NCI-H1105 treated with DMSO at 0.1 percent for 48 hours (cell line): ENCODE measurements around the gene PRKD1.

Source experiments
- DNase-seq: peaks from one replicate; lab custom pipeline; 2025; lab: John Stamatoyannopoulos, UW

Gene PRKD1

DNA sequence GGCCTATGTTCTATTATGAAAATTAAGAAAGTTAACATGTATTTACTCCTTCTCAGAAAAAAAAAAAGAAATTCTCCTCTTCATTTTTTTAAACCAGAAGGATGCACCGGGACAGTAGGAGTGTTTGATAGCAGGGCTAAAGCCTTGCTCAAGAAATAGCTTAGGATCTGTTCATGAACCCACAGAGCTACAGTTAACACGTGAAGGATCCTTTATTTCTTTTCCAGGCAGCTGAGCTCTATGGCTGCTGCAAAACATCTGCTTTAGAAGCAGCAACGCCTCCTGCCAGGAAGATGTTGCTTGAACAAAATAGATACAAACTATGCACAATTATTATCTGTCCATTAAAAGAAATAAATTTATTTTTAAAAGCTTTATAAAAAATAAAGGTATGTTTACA, 254.8 kb downstream of the PRKD1 start:
- no peak for DNase-seq

DNA sequence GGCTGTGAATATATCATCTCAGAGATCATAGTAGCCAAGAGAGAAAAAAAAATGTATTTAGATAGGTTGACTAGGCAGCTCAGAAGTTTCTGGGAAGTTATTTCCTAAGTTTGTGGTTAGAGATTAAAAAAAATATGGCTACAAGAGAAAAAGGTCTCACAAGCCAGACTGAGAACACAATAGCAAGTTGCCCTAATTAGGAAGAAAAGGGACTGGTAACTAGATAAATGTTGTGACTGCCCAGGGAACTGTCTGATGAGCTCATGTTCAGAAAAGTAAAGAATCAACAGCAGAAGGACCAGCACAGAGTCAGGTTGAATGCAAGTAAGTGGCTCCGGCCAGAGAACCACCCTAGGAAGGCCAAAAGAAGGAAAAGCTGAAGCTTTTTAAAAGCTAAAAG, 256.6 kb downstream of the PRKD1 start:
- no peak for DNase-seq

DNA sequence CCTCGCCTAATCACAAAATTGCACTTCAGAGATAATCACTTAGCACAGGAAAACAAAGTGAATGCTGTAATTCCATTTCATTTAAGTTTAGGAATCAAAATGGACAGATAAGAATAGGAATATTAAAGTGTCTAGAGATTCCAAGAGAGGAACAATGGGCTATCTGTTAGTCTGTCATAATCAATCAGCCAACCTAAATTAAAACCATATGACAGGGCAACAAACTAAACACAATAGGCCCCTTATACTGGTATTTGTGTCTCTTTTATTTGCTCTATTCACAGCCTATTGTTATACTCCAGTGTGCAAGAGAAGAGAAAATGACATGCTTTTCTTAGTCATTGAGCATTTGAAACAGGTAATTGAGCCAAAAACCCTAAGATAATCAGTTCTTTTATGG, 259.4 kb downstream of the PRKD1 start:
- no peak for DNase-seq

DNA sequence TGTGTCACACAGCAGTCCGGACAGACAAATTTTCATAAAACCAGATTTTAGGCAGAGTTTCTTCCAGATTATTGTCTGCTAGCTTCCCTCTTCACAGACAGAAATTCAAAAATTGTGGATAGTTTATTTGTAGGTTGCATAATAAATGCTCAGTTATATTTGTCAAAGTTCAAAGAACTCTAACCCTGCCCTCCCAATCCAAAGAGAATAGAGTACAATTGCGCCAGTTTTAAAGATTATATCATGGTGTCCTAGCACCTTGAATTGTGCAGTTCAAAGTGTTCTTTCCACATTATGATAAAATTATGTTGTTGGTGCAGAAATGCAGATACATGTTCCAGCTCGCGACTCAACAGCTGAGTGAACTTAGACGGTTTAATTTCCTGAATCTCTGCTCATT, 263.1 kb downstream of the PRKD1 start:
- no peak for DNase-seq

DNA sequence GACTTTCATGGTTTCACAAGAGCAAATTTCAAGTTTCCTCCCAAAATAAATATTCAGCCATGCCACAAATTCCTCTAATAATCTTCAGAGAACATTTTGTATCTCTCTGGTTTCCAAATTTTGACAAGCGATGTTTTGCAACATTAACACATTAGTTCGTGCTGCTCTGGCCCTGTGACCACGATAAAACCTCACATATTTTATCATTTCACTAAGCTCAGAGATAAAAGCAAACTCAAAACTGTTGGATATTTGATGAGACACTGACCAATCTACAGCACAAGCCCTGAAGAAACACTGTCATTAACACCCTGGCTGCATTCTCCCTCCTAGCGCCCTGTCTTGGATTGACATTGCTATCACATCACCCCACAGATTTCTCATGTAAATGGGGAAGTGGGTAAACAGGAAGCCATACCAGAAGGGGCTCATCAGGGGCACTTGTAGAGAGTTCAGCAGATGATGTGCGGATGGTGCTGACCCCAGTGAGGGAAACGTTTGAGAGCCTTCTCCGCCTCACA, 264.3 kb downstream of the PRKD1 start:
- no peak for DNase-seq

DNA sequence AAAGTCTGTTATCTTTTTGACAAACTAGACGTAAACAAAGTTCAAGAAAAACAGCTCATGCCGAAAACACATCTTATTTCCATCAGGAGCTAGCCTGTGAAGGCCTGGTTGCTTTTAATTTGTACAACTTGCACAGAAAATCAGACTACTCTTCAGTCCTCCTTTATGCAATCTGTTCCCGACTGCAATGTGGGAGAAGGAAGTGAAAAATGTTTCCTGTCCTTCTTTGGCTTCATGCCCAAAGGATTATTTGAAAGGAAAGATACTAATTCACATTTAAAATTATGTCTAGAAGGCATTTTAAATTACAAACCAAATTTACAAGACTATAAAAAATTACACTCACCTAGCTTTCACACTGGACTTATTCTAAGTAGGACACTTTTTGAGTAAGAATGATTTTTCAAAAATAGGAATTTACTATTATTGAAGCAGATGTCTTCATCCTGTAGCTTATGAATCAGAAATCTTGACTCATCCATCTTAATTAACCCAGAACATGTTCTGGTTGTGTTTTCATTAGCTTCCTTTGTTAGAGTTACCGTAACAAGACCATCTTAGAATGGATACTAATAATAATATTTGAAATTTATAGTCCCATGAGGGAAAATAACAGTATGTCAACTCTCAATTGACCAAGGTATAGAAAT, 272.6 kb downstream of the PRKD1 start:
- DNase-seq, result no peak

DNA sequence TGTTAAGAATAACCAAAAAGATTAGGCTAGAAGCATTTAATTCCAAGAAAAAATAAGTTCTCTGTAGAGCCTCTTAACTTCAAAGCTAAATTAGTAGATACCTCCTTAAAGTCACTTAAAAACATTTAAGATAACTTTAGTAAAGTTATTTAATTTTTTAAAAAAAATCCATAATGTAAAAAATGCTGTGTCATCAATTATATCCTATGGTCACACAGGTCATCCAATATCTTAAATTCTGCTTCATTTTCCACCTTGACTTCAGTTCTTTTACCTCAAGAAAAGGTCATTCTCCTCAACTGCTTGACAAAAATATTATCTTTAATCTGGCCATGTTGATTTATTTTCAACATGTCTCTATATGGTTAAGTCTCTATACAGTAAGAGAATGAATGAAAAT, 274.3 kb downstream of the PRKD1 start:
- no peak for DNase-seq

DNA sequence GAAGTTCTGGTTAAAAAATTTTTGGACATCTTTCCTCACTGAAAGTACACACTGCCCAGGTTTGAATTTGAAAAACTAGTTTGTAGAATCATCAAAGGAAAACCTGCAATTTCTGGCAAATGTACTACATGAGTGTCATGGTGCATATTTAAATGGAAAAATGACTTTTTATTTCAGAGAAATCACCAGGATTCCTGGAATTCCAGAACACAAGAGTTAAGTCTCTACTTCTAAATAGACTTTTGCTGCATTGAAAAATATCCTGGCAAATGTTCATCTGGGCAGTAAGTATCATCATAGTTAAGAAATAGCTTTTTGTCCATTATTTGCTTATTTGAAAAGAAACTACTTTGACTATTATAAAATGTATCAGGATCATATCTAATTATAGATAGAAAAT, 275.1 kb downstream of the PRKD1 start:
- no peak for DNase-seq

DNA sequence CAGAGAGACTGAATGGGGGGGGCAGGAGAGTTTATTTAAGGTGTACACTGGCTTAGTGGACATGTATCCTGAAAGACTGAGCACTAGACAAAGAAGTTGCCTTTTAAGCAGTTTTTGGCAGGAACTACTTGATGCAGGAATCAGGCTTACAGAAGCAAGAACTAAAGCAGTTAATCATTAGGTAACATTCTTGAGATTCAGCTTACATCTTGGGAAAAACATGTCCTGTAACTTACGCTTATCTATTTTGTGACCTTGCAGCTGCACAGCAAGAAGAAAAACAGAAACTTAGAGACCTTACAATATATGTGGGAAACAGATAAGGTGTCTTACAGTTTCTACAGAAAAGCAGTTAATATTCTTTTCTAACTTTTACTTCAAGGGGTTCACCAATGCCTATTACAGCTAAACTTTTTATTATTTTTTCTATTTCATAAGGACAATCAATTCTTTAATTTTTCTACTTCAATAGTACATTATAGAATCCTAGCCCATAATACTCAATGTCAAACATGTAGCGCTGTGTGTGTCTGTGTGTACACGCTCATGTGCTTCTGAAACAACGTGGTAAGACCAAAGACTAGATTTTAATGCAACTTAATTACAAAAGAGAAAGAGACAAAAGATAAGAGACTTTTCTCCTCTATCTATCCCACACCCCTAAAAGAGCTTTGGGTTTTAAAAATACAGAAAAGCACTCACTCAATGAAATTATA, 276.9 kb downstream of the PRKD1 start:
- DNase-seq, result no peak

DNA sequence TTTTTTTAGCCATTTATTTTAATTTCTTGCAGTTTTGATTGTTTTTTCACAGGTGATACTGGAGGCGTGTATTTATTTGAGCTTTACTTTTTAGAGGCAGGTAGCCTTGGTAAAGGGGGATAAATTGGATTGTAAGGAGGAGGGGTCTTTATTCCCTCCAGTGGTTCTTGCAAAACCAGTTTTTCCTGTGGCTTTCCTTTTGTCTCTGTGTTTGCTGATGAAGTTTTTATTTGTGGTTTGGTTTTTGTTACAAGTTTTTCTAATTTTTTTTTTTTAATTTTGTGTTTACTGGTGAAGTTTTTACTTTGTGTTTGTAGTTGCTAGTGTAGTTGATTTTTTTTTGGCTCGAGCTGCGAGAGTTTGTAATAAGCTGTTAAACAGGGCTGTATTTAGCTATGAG, 278.5 kb downstream of the PRKD1 start:
- DNase-seq, result peak; percentile 27

DNA sequence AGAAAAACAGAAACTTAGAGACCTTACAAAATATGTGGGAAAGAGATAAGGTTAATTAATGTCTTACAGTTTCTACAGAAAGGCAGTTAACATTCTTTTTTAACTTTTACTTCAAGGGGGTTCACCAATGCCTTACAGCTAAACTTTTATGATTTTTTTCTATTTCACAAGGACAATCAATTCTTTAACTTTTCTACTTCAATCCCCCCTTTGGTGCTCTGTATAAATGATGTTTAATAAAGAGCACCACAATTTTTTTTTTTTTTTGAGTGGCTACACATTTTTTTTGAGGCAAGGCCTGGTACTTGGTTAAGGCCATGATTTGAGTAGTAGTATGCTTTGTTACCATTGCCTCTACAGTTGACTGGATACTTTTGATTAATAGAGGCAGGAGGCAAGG, 279.6 kb downstream of the PRKD1 start:
- DNase-seq, result no peak

DNA sequence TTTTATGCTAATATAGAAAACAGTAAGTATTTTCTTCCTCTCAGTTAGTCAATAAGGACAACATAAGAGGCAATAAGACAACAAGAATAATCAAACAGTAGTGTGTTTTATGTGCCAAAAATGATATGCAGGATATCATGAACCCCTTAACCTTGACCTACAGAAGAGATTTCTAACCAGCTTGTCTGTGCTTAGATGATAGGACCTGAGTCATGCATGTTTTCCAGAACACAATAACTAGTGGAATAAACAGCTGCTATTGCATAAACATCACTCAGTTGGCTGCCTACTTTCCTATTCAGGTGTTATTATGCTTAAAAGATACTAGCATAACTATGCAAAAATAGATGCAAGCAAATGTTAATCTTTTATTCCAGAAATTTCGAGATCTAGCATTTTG, 282.5 kb downstream of the PRKD1 start:
- DNase-seq, result no peak

DNA sequence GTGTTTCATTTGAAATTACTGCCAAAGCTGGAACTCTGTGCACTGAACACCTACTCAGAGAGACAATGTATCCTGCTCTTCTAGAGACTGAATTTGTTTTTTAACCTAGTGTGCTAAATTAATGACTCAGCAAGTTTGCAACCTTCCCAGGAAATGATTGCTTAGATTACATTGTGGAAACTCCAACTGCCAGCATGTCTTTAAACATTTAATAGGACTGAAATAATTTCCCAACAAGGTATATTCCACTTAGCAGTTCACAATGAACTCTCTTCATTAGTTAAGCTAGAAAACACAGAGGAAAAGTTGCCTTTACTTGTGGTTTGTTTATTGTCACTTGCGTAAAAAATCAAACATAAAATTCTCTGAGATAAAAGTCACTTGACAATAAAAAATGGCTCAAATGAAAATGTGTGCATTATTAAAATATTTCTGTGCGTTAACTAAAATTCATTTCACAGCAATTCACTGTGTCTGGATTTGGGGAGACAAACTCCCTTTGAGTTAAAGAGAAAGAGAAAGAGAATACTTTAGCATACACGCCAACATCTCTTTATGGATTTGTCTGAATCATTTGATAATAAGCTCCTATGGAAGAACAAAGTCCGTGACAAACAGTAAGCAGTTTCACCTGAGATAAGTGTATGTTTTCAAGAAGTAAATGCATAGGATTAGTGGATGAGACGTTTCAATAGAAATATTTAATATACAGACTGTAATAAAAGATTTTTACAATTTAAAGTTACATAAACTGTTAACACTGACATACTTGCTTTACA, 284.0 kb downstream of the PRKD1 start:
- DNase-seq, result no peak

DNA sequence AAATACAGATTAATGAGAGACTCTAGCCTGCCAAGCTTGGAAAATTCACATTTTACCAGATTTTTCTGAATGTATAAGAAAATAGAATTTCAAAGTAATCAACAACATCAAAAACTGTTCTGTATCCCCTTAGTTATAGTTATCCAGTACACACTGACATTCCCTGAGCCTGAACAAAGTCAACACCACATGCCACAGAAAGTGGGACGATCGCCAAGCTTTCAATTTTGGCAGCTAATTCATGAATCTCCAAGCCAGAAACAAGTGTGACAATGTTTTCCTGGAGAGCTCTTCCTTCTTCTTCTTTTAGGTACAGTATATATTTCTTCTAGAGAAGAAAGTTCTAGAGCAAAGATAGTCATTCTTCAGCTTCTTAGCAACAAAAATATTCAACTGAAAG, 290.2 kb downstream of the PRKD1 start:
- DNase-seq, result peak; percentile 70

DNA sequence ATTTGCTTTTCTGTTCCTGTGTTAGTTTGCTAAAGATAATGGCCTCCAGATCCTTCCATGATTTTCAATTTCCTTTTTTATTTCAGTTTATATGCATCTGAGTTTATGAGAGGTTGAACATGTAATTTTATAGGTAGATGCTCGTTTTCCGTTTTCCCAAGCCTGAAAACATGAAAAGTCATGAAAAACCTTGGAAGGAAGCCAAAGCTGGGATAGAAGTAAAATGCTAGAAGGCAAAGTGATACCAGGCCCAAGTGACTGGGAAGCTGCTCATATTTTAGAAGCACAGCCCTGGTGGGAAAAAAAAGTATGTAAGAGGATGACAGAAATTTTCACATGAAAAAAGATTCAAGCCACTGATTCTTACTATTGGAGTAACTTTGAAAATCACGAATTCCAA, 290.8 kb downstream of the PRKD1 start:
- peak; percentile 59 for DNase-seq

DNA sequence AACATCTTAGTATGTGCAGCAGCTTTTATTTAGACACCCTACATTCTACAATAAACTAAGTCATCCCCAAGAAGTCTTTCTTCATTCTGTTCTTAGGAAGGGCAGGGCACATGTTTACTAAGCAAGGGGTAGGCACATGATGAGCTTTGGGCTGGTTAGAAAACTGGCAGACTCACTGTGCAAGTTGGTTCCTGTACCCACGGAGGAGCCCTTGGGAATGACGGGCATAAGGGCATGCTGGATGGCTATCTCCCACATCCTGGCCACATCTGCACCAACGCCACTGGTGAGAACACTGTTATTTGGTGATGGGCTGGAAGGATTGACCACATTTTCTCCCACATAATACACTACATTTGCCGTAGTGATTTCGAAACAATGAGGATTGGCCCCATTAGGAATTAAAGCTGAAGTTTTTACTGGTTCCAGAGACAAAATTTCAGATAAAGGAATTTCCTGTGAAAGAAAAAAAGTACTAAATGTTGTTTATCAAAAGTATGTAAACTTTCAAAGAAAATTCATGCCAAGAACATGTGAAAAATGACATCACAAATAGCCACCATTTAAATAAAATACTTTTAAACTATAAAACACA, 297.0 kb downstream of the PRKD1 start:
- no peak for DNase-seq

DNA sequence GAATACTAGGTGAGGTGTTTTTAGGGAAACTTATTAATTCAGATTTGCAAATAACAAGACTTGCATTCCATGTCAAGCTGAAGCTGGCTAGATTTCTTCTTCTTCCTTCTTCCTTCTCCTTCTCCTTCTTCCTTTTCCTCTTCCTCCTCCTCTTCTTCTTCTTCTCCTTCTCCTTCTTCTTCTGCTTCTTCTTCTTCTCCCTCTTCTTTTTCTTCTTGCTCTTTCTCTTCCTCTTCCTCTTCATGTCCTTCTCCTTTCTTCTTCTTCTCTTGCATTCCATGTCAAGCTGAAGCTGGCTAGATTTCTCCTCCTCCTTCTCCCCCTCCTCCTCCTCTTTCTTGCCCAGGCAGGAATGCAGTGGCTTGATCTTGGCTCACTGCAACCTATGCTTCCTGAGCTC, 297.8 kb downstream of the PRKD1 start:
- DNase-seq, result no peak

DNA sequence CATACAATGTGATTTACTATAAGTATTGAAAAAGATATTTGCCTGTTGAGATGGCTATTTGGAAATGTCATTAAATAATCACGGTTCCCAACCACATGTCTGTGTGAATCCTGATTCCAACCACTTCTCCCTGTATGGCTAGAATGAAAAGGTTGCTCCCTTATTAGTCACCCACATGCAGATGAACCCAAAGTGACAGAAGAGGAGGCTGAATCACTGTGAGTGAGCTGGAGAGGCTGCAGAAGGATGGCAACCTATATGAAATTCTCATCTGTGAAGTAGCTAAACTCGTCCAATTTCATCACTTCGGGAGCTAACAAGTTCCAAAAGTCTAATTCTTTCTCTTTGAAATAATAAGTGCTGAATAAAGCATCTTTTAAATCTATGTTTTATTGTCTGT, 300.5 kb downstream of the PRKD1 start:
- no peak for DNase-seq

DNA sequence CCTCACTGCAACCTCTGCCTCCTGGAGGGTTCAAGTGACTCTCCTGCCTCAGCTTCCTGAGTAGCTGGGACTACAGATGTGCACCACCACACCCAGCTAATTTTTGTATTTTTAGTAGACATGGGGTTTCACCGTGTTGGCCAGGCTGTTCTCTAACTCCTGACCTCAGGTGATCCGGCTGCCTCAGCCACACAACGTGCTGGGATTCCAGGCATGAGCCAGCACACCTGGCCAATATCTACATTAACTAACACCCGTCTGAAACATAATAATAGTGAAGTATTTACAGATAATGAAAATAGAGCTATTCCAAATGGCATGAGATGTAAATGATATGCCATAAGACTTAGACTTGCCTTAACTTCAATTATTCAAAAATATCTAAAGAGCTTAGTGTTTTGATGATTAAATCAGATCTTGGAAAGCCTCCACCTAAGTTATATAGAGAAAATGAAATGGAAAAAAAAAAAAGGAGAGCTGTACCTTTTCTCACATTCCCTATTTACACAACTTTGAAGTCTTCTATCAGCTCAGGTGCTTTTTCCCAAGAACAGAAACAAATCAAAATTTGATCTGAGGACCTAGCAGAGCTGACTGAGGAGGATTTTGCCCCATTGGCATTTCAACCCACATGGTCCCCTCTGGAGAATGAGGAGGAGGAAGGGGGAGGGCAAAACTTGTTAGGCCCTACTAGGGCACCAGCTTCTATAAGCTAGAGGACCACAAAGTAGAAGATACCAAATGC, 309.2 kb downstream of the PRKD1 start:
- no peak for DNase-seq

DNA sequence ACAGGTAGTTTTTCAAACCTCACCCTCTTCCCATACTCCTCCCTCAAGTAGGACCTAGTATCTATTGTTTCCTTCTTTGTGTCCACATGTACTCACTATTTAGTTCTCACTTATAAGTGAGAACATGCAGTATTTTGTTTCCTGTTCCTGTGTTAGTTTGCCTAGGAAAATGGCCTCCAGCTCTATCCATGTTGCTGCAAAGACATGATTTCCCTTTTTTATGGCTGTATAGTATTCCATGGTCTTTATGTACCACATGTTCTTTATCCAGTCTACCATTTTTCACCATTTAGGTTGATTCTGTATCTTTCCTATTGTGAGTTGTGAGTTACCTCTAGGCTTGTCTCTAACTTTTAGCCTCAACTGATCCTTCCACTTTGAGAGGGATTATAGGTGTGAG, 310.7 kb downstream of the PRKD1 start:
- DNase-seq, result no peak

DNA sequence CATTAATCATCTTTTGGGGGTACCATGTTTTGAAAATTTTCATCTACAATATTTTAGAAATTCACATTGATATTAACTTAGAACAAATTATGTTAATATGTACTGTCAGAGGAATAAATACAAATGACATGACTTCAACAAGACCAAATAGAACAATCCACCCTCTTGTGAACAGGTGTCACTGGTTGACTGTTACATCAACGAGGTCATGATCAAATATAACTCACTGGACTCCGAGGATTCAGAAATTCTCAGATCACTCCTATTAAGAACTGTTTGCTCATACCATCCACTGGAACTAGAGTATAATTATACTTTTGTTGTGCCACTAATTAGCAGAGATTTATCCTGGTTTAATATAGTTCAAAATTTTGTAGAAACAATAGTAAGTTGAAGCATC, 318.8 kb downstream of the PRKD1 start:
- DNase-seq, result peak; percentile 11

DNA sequence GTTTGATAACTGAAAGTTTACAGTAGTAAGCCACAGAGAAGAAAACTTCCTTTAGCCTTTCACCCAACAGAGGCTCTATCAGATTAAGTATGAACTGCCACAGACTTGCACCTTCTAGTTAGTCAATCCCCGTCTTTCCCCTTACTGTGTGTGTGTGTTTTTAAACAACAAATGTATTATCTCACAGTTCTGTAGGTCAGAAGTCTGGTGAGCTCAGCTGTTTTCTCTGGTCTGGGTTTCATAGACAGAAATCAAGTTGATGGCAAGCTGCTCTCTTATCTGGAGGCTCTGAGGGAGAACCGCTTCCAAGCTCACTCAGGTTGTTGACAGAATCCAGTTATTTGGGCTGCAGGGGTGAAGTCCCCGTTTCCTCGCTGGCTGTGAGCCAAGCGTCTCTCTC, 320.5 kb downstream of the PRKD1 start:
- DNase-seq, result no peak
